HG03432 (cell line): ENCODE results near the gene HEG1.

ENCODE experiments used
- ATAC-seq: cut with Tn5 transposase; IDR thresholded peaks from one replicate; pipeline ENCODE4 v1.9.1; 2021; ENCODE audit warnings: mild to moderate bottlenecking, moderate library complexity; ENCODE audit not compliant: unreplicated experiment

Gene HEG1

DNA sequence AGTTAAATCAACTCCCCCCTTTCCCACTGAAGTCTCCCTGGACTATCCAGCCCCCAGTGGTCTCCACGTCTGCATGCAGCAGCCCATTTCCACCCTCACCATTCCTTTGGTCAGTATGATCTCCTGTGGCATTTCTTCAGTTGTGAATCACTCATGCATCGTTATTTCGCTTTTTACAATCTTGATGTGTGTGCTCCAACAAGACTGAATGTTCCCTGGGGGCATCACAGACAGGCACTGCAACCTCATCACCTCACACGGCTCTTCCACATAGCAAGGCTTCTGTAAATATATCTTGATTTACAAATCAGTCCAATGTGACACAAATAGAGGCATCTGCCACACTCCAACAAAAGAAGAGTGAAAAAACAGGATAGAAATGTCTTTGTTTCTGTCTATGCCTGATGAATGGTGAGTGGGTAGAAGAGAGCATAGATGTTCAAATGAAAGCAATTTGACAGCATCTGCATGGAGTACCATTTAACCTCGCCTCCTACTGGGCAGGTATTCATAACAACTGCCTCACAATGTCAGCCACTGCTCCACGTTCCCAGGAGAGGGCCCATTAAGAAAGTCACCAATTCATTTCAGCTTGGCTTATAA lies 5.2 kb downstream of the HEG1 start:
- no peak for ATAC-seq

- ATAC-seq: no peak
Measured at GRCh38 chr3:125048282-125048681, 7.5 kb downstream of the HEG1 start.

DNA sequence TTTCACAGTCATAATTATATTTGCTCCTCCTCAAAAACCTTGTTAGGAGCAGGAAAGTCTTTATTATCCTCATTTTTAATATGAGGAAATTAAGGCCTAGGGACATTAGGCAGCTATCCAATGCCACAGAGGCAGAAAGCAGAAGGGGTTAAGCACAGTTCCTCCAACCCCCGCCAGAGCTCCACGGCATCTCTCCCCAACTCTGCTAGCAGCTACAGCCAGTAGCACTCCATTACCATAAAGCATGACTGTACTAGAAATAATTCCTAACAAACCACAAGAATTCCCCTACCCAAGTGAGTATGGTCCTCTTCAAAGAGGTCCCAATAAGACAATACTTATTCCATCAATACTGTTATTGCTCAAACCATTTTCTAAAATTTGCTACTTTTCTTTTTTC lies 9.8 kb downstream of the HEG1 start:
- no peak for ATAC-seq

DNA sequence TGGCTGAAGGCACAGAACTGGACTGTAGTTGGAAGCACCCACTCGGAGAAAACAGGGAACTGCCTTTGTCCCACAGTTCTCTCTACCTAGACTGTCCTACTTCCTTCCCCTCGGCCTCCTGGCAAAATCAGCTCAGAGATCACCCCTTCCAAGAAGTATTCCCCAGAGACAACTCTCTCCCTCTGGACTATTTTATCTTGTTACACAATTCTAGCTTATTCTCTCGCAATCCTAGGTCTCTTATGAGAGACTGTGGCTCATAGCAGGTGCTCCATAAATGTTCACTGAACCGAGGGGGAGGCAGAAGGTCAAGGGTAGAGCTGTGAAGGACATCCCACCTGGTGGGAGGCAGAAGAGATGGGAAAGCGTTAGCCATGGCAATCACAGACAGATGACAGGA lies 10.6 kb downstream of the HEG1 start:
- no peak for ATAC-seq

GRCh38 chr3:125043599-125044151 lies 12.1 kb downstream of the HEG1 start:
- ATAC-seq: no peak

- ATAC-seq: no peak
Measured at GRCh38 chr3:125042725-125043406, 12.9 kb downstream of the HEG1 start.

GRCh38 chr3:125039131-125040100 lies 16.4 kb downstream of the HEG1 start:
- no peak for ATAC-seq

- ATAC-seq: no peak
Measured at GRCh38 chr3:125037498-125038150, 18.2 kb downstream of the HEG1 start.

- ATAC-seq: peak; percentile 78
Measured at GRCh38 chr3:125035217-125035616, 20.6 kb downstream of the HEG1 start.

DNA sequence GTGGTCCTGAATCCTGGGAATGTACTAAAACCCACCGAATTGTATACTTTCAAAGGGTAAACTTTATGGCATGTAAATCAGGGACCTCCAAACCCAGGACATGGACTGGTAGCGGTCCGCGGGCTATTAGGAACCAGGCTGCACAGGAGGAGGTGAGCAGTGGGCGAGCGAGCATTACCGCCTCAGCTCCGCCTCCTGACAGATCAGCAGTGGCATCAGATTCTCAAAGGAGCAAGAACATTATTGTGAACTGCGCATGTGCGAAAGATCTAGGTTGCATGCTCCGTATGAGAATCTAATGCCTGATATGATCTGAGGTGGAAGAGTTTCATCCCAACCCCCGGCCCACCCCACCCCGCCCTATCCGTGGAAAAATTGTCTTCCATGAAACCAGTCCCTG lies 22.2 kb downstream of the HEG1 start:
- ATAC-seq: no peak

DNA sequence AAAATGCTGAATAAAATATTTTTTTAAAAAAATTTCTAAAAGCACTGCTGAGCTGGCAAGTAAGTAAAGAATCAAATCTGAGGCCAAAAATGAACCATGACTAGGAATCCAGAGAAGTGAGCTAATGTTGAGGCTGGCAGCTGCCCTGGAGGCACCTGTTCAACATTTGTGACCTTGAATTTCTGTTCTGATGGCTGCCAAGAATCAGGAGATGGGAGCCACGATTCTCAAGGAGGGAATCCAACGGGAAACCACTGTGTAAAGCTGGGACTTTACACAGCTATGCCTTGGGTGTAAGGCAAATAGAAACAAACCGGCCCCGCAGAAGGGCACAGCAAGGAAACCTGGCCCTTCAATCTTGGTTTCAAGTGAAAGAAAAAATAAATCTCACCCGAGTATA lies 22.7 kb downstream of the HEG1 start:
- ATAC-seq: no peak

- no peak for ATAC-seq
Measured at GRCh38 chr3:125032683-125033082, 23.1 kb downstream of the HEG1 start.

- no peak for ATAC-seq
Measured at GRCh38 chr3:125032100-125032643, 23.6 kb downstream of the HEG1 start.

- ATAC-seq: no peak
Measured at GRCh38 chr3:125031544-125031943, 24.3 kb downstream of the HEG1 start.

- no peak for ATAC-seq
Measured at GRCh38 chr3:125028657-125029056, 27.1 kb downstream of the HEG1 start.

DNA sequence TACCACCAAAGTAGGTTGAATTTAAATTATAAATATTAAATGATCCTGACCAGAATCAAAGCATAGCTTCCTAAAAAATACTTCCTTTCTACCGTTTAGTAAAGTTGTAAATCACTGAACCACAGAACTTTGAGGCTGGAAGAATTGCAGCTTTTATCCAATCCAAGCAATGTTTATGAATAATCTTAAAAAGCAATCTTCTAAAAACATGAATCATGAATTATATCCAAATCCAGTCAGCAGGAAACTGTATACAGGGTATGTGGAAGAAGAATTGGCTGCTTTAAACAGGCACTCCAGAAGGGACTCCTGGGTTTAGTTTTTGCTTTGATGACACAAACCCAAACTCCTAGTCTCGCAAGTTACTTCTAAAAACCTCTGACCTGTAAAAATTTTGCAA lies 30.2 kb downstream of the HEG1 start:
- no peak for ATAC-seq

GRCh38 chr3:125024817-125025216 lies 31.0 kb downstream of the HEG1 start:
- ATAC-seq: no peak

- ATAC-seq: no peak
Measured at GRCh38 chr3:125023833-125024555, 31.8 kb downstream of the HEG1 start.

- no peak for ATAC-seq
Measured at GRCh38 chr3:125022206-125022605, 33.6 kb downstream of the HEG1 start.

- no peak for ATAC-seq
Measured at GRCh38 chr3:125019271-125019670, 36.5 kb downstream of the HEG1 start.
